ENCODE data around the gene AFG1L.
A peak's percentile ranks its signal among the peaks of the same experiment; 100 is the strongest.
"Not testable (repeated sequence)": the region's sequence is repeated elsewhere in the genome, so short reads cannot be mapped to it uniquely, and the experiment has no call there.

Gene AFG1L

GRCh38 chr6:108355120-108355519 lies 60.3 kb downstream of the AFG1L start:
- DNase-seq, result no peak

GRCh38 chr6:108355890-108356289 lies 61.0 kb downstream of the AFG1L start:
- DNase-seq, result no peak

GRCh38 chr6:108359901-108360882 lies 65.3 kb downstream of the AFG1L start:
- peak; percentile 6 for DNase-seq

- DNase-seq, result no peak
Measured at GRCh38 chr6:108360919-108361311, 66.1 kb downstream of the AFG1L start.

GRCh38 chr6:108361312-108361932 lies 66.6 kb downstream of the AFG1L start:
- DNase-seq, result no peak

- no peak for DNase-seq
Measured at GRCh38 chr6:108362455-108362854, 67.6 kb downstream of the AFG1L start.

GRCh38 chr6:108363113-108363512 lies 68.3 kb downstream of the AFG1L start:
- DNase-seq, result no peak

GRCh38 chr6:108363889-108364313 lies 69.0 kb downstream of the AFG1L start:
- DNase-seq, result no peak

- DNase-seq, result no peak
Measured at GRCh38 chr6:108364470-108364869, 69.6 kb downstream of the AFG1L start.

GRCh38 chr6:108365478-108365877 lies 70.6 kb downstream of the AFG1L start:
- DNase-seq, result no peak

- DNase-seq, result no peak
Measured at GRCh38 chr6:108366236-108366635, 71.4 kb downstream of the AFG1L start.

GRCh38 chr6:108368431-108369030 lies 73.7 kb downstream of the AFG1L start:
- no peak for DNase-seq

- no peak for DNase-seq
Measured at GRCh38 chr6:108380876-108381275, 86.0 kb downstream of the AFG1L start.

- DNase-seq, result peak; percentile 9
Measured at GRCh38 chr6:108383981-108384380, 89.1 kb downstream of the AFG1L start.

- DNase-seq, result not testable (repeated sequence)
Measured at GRCh38 chr6:108389190-108389589, 94.3 kb downstream of the AFG1L start.

GRCh38 chr6:108395297-108395696 lies 100.4 kb downstream of the AFG1L start:
- no peak for DNase-seq

GRCh38 chr6:108403236-108403635 lies 108.4 kb downstream of the AFG1L start:
- no peak for DNase-seq

GRCh38 chr6:108406943-108407342 lies 112.1 kb downstream of the AFG1L start:
- no peak for DNase-seq

GRCh38 chr6:108407904-108408827 lies 113.3 kb downstream of the AFG1L start:
- DNase-seq, result no peak

- no peak for DNase-seq
Measured at GRCh38 chr6:108408861-108409260, 114.0 kb downstream of the AFG1L start.

GRCh38 chr6:108416047-108416833 lies 121.4 kb downstream of the AFG1L start:
- not testable (repeated sequence) for DNase-seq
